ENCODE results near the gene RBM11. TPM values are rescaled to one million over a fixed set of nuclear protein-coding genes. Genes with fewer than 3 reads are reported as not detected.

RBM11 gene
- total and polyA plus RNA-seq, 4 donors: 0.08 to 0.19 (median 0.13) TPM; not detected in 1

DNA sequence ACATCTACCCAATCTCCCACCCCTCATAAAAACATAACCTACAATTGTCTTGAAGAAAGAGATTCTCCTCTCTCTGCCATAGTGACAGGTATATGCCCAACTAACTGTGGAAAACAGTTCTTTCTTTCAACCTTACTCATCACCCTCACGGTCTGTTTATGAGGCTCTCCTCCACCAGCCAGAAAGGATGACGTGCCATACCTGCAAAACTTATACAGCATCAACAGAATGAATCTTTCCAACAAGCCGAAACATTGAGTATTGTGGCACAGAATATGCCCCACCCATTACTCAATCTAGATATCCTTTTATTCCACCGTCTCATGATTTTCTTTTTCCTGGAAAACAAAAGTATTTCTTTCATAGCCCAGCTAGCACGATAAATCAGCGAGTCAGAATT, 55.7 kb downstream of the RBM11 start:
- TF ChIP-seq HNF4G (IDR thresholded peaks at IDR 0.05) (no peak), RXRA (IDR thresholded peaks at IDR 0.05) (no peak), YY1 (IDR thresholded peaks at IDR 0.05) (no peak), EGR1 (IDR thresholded peaks at IDR 0.05; ENCODE audit: low read depth in 2 of 2) (no peak), HNF4A (conservative IDR thresholded peaks at IDR 0.05) (no peak), RAD21 (IDR thresholded peaks at IDR 0.05) (no peak)
- TF ChIP-seq, protein P1, sequence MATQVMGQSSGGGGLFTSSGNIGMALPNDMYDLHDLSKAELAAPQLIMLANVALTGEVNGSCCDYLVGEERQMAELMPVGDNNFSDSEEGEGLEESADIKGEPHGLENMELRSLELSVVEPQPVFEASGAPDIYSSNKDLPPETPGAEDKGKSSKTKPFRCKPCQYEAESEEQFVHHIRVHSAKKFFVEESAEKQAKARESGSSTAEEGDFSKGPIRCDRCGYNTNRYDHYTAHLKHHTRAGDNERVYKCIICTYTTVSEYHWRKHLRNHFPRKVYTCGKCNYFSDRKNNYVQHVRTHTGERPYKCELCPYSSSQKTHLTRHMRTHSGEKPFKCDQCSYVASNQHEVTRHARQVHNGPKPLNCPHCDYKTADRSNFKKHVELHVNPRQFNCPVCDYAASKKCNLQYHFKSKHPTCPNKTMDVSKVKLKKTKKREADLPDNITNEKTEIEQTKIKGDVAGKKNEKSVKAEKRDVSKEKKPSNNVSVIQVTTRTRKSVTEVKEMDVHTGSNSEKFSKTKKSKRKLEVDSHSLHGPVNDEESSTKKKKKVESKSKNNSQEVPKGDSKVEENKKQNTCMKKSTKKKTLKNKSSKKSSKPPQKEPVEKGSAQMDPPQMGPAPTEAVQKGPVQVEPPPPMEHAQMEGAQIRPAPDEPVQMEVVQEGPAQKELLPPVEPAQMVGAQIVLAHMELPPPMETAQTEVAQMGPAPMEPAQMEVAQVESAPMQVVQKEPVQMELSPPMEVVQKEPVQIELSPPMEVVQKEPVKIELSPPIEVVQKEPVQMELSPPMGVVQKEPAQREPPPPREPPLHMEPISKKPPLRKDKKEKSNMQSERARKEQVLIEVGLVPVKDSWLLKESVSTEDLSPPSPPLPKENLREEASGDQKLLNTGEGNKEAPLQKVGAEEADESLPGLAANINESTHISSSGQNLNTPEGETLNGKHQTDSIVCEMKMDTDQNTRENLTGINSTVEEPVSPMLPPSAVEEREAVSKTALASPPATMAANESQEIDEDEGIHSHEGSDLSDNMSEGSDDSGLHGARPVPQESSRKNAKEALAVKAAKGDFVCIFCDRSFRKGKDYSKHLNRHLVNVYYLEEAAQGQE (IDR thresholded peaks at IDR 0.05): no peak
- TF ChIP-seq, protein P2, sequence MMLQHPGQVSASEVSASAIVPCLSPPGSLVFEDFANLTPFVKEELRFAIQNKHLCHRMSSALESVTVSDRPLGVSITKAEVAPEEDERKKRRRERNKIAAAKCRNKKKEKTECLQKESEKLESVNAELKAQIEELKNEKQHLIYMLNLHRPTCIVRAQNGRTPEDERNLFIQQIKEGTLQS (IDR thresholded peaks at IDR 0.05): no peak
- WGBS: 74% methylated on average over 6 of the region's 6 CpGs
- H3K4me3 ChIP-seq (ENCODE audit: low read depth in 1 of 3, low read length in 3 of 3): no peak overlapping the region
- no peak overlapping the region for H3K9ac ChIP-seq (ENCODE audit: low read depth in 1 of 2, low read length in 2 of 2)
- H3K36me3 ChIP-seq (ENCODE audit: control insufficient read depth in 4 of 4, insufficient read depth in 3 of 4, low read depth in 1 of 4, low read length in 3 of 4): no peaks in the 10 kb centered on the region
- H3K27me3 ChIP-seq (ENCODE audit: control insufficient read depth in 4 of 4, insufficient read depth in 4 of 4, low read length in 3 of 4): no peaks in the 10 kb centered on the region
- no peak overlapping the region for H3K27ac ChIP-seq (ENCODE audit: low read depth in 1 of 2, low read length in 2 of 2)
- H3K9me3 ChIP-seq (ENCODE audit: control insufficient read depth in 4 of 4, low read length in 3 of 4): no peaks in the 10 kb centered on the region
- DNase-seq (ENCODE audit: low spot score): no peak
- peaks cover 0 to 8% (median 4%) of the 10 kb centered on the region in 4 donors for H3K4me1 ChIP-seq (ENCODE audit: control insufficient read depth in 4 of 4, insufficient read depth in 4 of 4, low read length in 3 of 4)

DNA sequence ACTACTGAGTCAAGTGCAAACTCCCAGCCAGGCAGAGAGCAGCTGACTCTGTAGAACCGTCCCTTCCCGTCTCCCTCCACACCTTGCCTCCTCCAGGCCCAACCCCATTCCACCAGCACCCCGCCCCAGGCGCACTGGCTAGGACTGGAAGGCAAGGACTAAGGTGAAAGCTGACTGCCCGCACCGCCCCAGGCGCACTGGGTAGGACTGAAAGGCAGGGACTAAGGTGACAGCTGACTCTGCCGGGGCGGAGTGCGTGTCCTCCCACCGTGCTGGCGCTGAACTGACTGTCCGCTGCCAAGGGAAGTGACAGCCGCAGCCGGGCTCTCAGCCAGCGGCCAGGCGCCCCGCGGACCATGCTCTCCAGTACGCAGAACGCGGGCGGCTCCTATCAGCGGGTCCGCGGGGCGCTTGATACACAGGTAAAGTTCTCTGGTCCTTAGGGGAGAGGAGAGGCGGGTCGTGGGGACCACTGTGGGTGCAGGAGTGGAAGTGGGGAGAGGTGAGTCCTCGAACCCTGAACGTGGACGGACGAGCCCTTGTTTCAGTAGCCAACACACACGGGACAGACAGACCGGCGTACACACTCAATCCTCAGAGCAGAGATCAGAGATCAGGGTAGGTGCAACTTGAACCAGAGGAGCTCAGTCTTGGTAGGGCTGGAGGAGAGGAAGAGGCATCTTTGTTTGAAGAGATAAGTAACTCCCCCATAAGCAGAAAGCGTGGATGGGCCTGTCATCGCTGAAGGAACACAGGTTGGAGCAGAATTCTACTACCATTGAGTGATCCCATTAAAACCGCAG, 58.0 kb downstream of the RBM11 start:
- H3K9me3 ChIP-seq (ENCODE audit: control insufficient read depth in 4 of 4, low read length in 3 of 4): no peaks in the 10 kb centered on the region
- peak overlapping the region in 2 of 3 donors; percentile 26 to 27 for H3K4me3 ChIP-seq (ENCODE audit: low read depth in 1 of 3, low read length in 3 of 3)
- H3K36me3 ChIP-seq (ENCODE audit: control insufficient read depth in 4 of 4, insufficient read depth in 3 of 4, low read depth in 1 of 4, low read length in 3 of 4): no peaks in the 10 kb centered on the region
- H3K27me3 ChIP-seq (ENCODE audit: control insufficient read depth in 4 of 4, insufficient read depth in 4 of 4, low read length in 3 of 4): no peaks in the 10 kb centered on the region
- H3K4me1 ChIP-seq (ENCODE audit: control insufficient read depth in 4 of 4, insufficient read depth in 4 of 4, low read length in 3 of 4): peaks cover 0 to 8% (median 4%) of the 10 kb centered on the region in 4 donors
- WGBS: 20% methylated on average over 39 of the region's 39 CpGs
- DNase-seq (ENCODE audit: low spot score): peak; percentile 85
- no peak overlapping the region for H3K9ac ChIP-seq (ENCODE audit: low read depth in 1 of 2, low read length in 2 of 2)
- TF ChIP-seq, protein P1 (IDR thresholded peaks at IDR 0.05): no peak
- TF ChIP-seq HNF4A (conservative IDR thresholded peaks at IDR 0.05): peak; percentile 44 to 62
- H3K27ac ChIP-seq (ENCODE audit: low read depth in 1 of 2, low read length in 2 of 2): no peak overlapping the region

All from liver (tissue), 9 donors.